ENCODE data around the gene RCE1.

GRCh38 chr11:66864924-66865697 lies 21.9 kb downstream of the RCE1 start:
- TF ChIP-seq ZNF274 (IDR thresholded peaks at IDR 0.05; ENCODE audit: low read depth, low read length), result no peak
- TF ChIP-seq SUZ12 (IDR thresholded peaks at IDR 0.05; ENCODE audit: extremely low read depth, insufficient read depth, insufficient read length), result no peak
